Embryonic facial prominence (tissue), 1 donor: ENCODE measurements around the gene APOA5.

Experiments used
- DNase-seq: peaks from one replicate; pipeline ENCODE4 v3.0.0-alpha.2; 2016; ENCODE audit errors: extremely low spot score

The APOA5 gene

GRCh38 chr11:116800610-116801009 is 8.9 kb upstream of the APOA5 start:
- DNase-seq: no peak

- no peak for DNase-seq
These were observed 6.7 kb upstream of the APOA5 start for GRCh38 chr11:116798368-116798767.

- DNase-seq: no peak
These were observed 6.1 kb upstream of the APOA5 start for GRCh38 chr11:116797816-116798215.

- DNase-seq: no peak
These were observed 4.9 kb upstream of the APOA5 start for GRCh38 chr11:116796548-116796947.

- no peak for DNase-seq
These were observed 3.2 kb upstream of the APOA5 start for GRCh38 chr11:116794851-116795250.

- DNase-seq: no peak
These were observed 2.1 kb upstream of the APOA5 start for GRCh38 chr11:116793772-116794097.

GRCh38 chr11:116792869-116793771 is 1.4 kb upstream of the APOA5 start:
- DNase-seq: no peak

- no peak for DNase-seq
These were observed 627 bp upstream of the APOA5 start for GRCh38 chr11:116792144-116792868.

GRCh38 chr11:116791002-116791812 is 472 bp downstream of the APOA5 start:
- no peak for DNase-seq

GRCh38 chr11:116790167-116791001 is 1.3 kb downstream of the APOA5 start:
- DNase-seq: no peak

- DNase-seq: no peak
These were observed 2.7 kb downstream of the APOA5 start for GRCh38 chr11:116788975-116789374.

- no peak for DNase-seq
These were observed 3.1 kb downstream of the APOA5 start for GRCh38 chr11:116788534-116788933.

GRCh38 chr11:116787786-116788486 is 3.7 kb downstream of the APOA5 start, which contains the start of gene ZPR1:
ZPR1 (minus strand) TSS chr11:116788023; CDS start chr11:116787990, 33 bp downstream.
- peak; percentile 75 for DNase-seq

GRCh38 chr11:116787436-116787785 is 4.3 kb downstream of the APOA5 start:
- no peak for DNase-seq

GRCh38 chr11:116786966-116787365 is 4.7 kb downstream of the APOA5 start:
- no peak for DNase-seq

GRCh38 chr11:116786326-116786725 is 5.4 kb downstream of the APOA5 start:
- no peak for DNase-seq

GRCh38 chr11:116782728-116783127 is 9.0 kb downstream of the APOA5 start:
- no peak for DNase-seq

GRCh38 chr11:116778556-116778955 is 13.1 kb downstream of the APOA5 start:
- DNase-seq: no peak

- no peak for DNase-seq
These were observed 14.6 kb downstream of the APOA5 start for GRCh38 chr11:116777056-116777455.

- DNase-seq: no peak
These were observed 15.1 kb downstream of the APOA5 start for GRCh38 chr11:116776522-116776984.

GRCh38 chr11:116775975-116776374 is 15.7 kb downstream of the APOA5 start:
- no peak for DNase-seq
